ENCODE results near the gene PLA1A. TPM values are rescaled to one million over a fixed set of nuclear protein-coding genes. Genes with fewer than 3 reads are reported as not detected.
"Not testable (repeated sequence)": the region's sequence is repeated elsewhere in the genome, so short reads cannot be mapped to it uniquely, and the experiment has no call there.

Gene PLA1A
- total RNA-seq, 1 experiment from 2014 or later: not detected

DNA sequence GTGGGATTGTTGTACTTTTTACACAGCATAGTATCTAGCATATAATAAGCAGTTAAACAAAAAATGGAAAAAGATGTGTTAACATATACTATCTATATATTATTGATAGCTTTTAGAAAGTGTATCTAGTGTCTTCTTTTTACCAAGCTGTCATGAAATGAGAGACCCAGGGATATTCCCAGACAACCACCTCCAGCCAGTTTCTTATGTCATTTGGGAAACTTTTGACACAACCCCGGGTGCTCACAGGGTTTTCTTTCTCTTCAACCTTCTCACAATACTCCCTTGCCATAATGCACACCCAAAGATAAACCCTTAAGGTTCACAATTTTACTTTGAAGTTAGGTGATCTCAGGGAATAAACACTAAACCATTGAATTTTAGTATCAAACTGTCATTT, 4.8 kb upstream of the PLA1A start:
- BruUV-seq (replicated peaks): no TSS peak
- Histone ChIP-seq H3K27me3 (replicated peaks; ENCODE audit: insufficient read depth, low read depth, low read length, poor library complexity) (no peaks in the 10 kb centered on the region), H3K27ac (ENCODE audit: low read depth, low read length, poor library complexity, severe bottlenecking) (no peak overlapping the region), H3K4me3 (ENCODE audit: low read depth, low read length, poor library complexity, severe bottlenecking) (no peak overlapping the region), H3K4me1 (ENCODE audit: insufficient read depth, low read length, poor library complexity, severe bottlenecking) (no peaks in the 10 kb centered on the region), H3K9me3 (ENCODE audit: low read depth, low read length, poor library complexity, severe bottlenecking) (no peaks in the 10 kb centered on the region), H3K36me3 (ENCODE audit: insufficient read depth, low read length, poor library complexity, severe bottlenecking) (no peaks in the 10 kb centered on the region)
- ChIA-PET CTCF (no interaction called here), POLR2A (ENCODE audit: low non-redundant PET) (no interaction called here)
- no peak for DNase-seq (ENCODE audit: low spot score)
- TF ChIP-seq, protein P1, sequence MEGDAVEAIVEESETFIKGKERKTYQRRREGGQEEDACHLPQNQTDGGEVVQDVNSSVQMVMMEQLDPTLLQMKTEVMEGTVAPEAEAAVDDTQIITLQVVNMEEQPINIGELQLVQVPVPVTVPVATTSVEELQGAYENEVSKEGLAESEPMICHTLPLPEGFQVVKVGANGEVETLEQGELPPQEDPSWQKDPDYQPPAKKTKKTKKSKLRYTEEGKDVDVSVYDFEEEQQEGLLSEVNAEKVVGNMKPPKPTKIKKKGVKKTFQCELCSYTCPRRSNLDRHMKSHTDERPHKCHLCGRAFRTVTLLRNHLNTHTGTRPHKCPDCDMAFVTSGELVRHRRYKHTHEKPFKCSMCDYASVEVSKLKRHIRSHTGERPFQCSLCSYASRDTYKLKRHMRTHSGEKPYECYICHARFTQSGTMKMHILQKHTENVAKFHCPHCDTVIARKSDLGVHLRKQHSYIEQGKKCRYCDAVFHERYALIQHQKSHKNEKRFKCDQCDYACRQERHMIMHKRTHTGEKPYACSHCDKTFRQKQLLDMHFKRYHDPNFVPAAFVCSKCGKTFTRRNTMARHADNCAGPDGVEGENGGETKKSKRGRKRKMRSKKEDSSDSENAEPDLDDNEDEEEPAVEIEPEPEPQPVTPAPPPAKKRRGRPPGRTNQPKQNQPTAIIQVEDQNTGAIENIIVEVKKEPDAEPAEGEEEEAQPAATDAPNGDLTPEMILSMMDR (conservative IDR thresholded peaks at IDR 0.05; ENCODE audit: low read depth, low read length): no peak
- no peak for TF ChIP-seq EZH2 (IDR thresholded peaks at IDR 0.05; ENCODE audit: borderline replicate concordance, low read depth, low read length, poor library complexity, severe bottlenecking)
- intact Hi-C loops (cut with micrococcal nuclease; ENCODE audit: unreplicated experiment): no loop called here

DNA sequence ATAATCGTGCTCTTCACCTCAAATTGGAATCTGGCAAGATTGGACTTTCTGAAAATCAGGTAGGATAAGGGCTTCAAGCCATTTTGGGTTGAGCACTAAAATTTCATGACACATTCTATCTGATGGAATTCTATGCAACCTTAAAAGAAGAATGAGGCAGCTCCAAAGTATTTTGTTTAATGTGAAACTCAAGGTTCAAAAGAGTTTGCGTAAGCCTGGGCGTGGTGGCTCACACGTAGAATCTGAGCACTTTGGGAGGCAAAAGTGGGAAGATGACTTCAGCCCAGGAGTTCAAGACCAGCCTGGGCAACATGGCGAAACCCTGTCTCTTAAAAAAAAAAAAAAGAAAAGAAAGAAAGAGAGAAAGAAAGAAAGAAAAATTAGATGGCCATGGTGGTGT, 3.6 kb upstream of the PLA1A start:
- H3K4me3 ChIP-seq (ENCODE audit: low read depth, low read length, poor library complexity, severe bottlenecking): no peak overlapping the region
- H3K4me1 ChIP-seq (ENCODE audit: insufficient read depth, low read length, poor library complexity, severe bottlenecking): no peaks in the 10 kb centered on the region
- no peaks in the 10 kb centered on the region for H3K36me3 ChIP-seq (ENCODE audit: insufficient read depth, low read length, poor library complexity, severe bottlenecking)
- H3K27me3 ChIP-seq (replicated peaks; ENCODE audit: insufficient read depth, low read depth, low read length, poor library complexity): no peaks in the 10 kb centered on the region
- H3K27ac ChIP-seq (ENCODE audit: low read depth, low read length, poor library complexity, severe bottlenecking): no peak overlapping the region
- DNase-seq (ENCODE audit: low spot score): no peak
- BruUV-seq (replicated peaks): no TSS peak
- no peaks in the 10 kb centered on the region for H3K9me3 ChIP-seq (ENCODE audit: low read depth, low read length, poor library complexity, severe bottlenecking)
- TF ChIP-seq, protein P1 (conservative IDR thresholded peaks at IDR 0.05; ENCODE audit: low read depth, low read length): no peak
- TF ChIP-seq EZH2 (IDR thresholded peaks at IDR 0.05; ENCODE audit: borderline replicate concordance, low read depth, low read length, poor library complexity, severe bottlenecking): no peak
- CTCF ChIA-PET: no interaction called here
- intact Hi-C loops (cut with micrococcal nuclease; ENCODE audit: unreplicated experiment): no loop called here
- POLR2A ChIA-PET (ENCODE audit: low non-redundant PET): no interaction called here

DNA sequence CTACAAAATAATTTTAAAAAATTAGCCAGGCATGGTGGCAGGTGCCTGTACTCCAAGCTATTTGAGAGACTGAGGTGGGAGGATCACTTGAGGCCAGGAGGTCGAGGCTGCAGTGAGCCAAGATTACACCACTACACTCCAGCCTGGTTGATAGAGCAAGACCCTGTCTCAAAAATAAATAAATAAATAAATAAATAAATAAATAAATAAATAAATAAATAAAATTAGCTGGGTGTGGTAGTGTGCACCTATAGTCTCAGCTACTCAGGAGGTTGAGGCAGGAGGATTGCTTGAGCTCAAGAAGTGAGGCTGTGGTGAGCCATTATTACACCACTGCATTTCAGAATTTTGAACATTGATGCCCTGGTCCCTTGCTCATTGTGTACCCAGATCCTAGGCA, 2.8 kb upstream of the PLA1A start:
- DNase-seq (ENCODE audit: low spot score); H3K27ac ChIP-seq (ENCODE audit: low read depth, low read length, poor library complexity, severe bottlenecking); intact Hi-C loops (cut with micrococcal nuclease; ENCODE audit: unreplicated experiment); H3K4me3 ChIP-seq (ENCODE audit: low read depth, low read length, poor library complexity, severe bottlenecking); CTCF ChIA-PET; BruUV-seq (replicated peaks); H3K9me3 ChIP-seq (ENCODE audit: low read depth, low read length, poor library complexity, severe bottlenecking); H3K36me3 ChIP-seq (ENCODE audit: insufficient read depth, low read length, poor library complexity, severe bottlenecking); H3K4me1 ChIP-seq (ENCODE audit: insufficient read depth, low read length, poor library complexity, severe bottlenecking); H3K27me3 ChIP-seq (replicated peaks; ENCODE audit: insufficient read depth, low read depth, low read length, poor library complexity); POLR2A ChIA-PET (ENCODE audit: low non-redundant PET): not testable (repeated sequence)

DNA sequence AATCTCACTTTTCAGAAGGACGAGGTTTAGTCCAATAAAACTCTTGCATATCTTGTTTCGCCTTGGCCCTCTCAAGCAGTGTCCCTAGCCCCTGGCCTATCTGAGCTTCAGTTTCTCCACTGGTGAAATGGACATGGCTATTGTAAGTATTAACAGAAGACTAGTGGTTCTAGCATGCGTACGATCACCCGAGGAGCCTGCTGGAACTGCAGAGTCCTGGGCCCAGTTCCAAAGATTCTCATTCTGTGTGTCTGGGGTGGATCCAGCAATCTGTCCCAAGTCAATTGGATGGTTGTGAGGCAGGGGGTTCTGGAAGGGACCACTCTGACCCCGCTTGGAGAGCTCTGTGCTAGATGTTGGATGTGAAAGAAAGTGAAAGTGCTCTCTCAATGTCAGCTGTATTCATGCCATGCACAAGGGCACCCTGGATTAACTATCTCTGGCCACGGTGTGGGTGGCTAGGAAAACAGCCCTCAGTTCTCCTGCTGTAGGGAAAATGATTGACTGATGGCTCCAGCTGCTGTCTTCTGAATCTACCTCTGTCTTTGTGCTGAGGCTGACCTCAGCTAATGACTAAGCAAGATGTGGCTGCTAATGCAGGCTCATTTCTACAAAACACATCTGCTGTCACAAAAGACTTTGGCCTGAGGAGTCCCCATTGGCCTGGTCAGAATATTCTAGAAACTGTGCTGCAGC, 1.9 kb upstream of the PLA1A start:
- CTCF ChIA-PET: interaction anchor here (0.6 kb wide), 1 partner anchor 34 kb away, joined by 4 read pairs; no protein-coding TSS in a partner anchor
- H3K4me3 ChIP-seq (ENCODE audit: low read depth, low read length, poor library complexity, severe bottlenecking): no peak overlapping the region

More for the DNA sequence above, 1.9 kb upstream of the PLA1A start:
- no peaks in the 10 kb centered on the region for H3K27me3 ChIP-seq (replicated peaks; ENCODE audit: insufficient read depth, low read depth, low read length, poor library complexity)
- no peak overlapping the region for H3K27ac ChIP-seq (ENCODE audit: low read depth, low read length, poor library complexity, severe bottlenecking)
- H3K4me1 ChIP-seq (ENCODE audit: insufficient read depth, low read length, poor library complexity, severe bottlenecking): no peaks in the 10 kb centered on the region
- H3K9me3 ChIP-seq (ENCODE audit: low read depth, low read length, poor library complexity, severe bottlenecking): no peaks in the 10 kb centered on the region
- intact Hi-C loops (cut with micrococcal nuclease; ENCODE audit: unreplicated experiment): no loop called here
- BruUV-seq (replicated peaks): no TSS peak
- POLR2A ChIA-PET (ENCODE audit: low non-redundant PET): no interaction called here
- no peaks in the 10 kb centered on the region for H3K36me3 ChIP-seq (ENCODE audit: insufficient read depth, low read length, poor library complexity, severe bottlenecking)
- TF ChIP-seq, protein P1 (conservative IDR thresholded peaks at IDR 0.05; ENCODE audit: low read depth, low read length): no peak
- TF ChIP-seq EZH2 (IDR thresholded peaks at IDR 0.05; ENCODE audit: borderline replicate concordance, low read depth, low read length, poor library complexity, severe bottlenecking): no peak
- no peak for DNase-seq (ENCODE audit: low spot score)

Data from A673 (cell line).